ENCODE data around the gene NFIX.

The NFIX gene

DNA sequence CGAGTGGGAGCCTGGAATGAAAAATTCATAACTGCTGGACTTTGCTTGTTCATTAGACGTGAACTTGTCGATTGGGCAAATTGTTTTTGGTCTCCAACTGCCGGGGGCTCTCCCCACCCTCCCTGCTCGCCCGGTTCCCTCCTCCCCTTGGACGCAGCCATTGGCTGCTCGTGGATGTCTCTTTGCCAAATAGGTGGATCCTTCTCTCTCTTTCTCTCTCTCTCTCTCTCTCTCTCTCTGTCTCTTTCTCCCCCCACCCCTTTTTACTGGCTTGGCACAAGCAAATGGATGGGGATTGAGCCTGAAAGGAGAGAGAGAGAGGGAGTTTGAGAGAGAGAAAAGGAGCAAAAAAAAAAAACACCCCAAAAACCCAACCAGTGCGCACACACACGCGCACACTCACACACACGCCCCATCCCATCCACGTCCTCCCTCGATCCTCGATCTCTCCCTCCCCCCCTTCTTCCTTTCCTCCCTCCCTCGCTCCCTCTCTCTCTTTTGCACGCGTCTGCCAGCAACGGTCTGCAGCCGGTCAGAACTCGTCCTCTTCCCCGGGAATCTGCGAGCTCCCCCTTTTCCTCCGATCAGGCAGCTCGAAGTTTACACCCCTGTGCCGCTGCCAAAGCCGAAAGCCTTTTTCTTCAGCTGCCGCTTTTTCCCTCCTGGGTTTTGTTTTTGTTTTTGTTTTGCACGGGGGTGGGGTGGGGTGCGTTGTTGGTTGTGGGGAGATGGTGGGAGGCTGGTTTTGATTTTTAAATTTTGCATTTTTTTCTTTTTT is 27.8 kb downstream of the NFIX start:
- ATAC-seq (ENCODE audit: insufficient read depth, low read depth) (peak; percentile 24; the same call in 1 of the 3 replicates), DNase-seq (peak; percentile 15)
- H3K36me3 ChIP-seq (ENCODE audit: insufficient read depth, low read length): no peaks in the 10 kb centered on the region
- H3K79me2 ChIP-seq (ENCODE audit: insufficient read depth, low read length): no peaks in the 10 kb centered on the region
- no peaks in the 10 kb centered on the region for H3K27me3 ChIP-seq (ENCODE audit: insufficient read depth, low read length, poor library complexity)
- H2AFZ ChIP-seq (ENCODE audit: low read depth, low read length): 0 out of 2 replicates have a peak overlapping the region, but pooled peaks have one; percentile 3
- H3K4me3 ChIP-seq (ENCODE audit: low read depth in 1 of 2, low read length in 2 of 2): peak overlapping the region in 1 of 2 experiments; percentile 27; a peak in 1 of 4 replicates
- peak overlapping the region; percentile 10; the same call in 1 of the 2 replicates for H3K9ac ChIP-seq (ENCODE audit: low read depth, low read length)
- TF ChIP-seq, protein P1, sequence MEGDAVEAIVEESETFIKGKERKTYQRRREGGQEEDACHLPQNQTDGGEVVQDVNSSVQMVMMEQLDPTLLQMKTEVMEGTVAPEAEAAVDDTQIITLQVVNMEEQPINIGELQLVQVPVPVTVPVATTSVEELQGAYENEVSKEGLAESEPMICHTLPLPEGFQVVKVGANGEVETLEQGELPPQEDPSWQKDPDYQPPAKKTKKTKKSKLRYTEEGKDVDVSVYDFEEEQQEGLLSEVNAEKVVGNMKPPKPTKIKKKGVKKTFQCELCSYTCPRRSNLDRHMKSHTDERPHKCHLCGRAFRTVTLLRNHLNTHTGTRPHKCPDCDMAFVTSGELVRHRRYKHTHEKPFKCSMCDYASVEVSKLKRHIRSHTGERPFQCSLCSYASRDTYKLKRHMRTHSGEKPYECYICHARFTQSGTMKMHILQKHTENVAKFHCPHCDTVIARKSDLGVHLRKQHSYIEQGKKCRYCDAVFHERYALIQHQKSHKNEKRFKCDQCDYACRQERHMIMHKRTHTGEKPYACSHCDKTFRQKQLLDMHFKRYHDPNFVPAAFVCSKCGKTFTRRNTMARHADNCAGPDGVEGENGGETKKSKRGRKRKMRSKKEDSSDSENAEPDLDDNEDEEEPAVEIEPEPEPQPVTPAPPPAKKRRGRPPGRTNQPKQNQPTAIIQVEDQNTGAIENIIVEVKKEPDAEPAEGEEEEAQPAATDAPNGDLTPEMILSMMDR (IDR thresholded peaks at IDR 0.05; ENCODE audit: borderline replicate concordance, extremely low read depth, low read length, poor library complexity, severe bottlenecking): no peak
- no peak for TF ChIP-seq EZH2 (IDR thresholded peaks at IDR 0.05; ENCODE audit: borderline replicate concordance, low read depth, low read length, severe bottlenecking)
- H3K9me3 ChIP-seq (ENCODE audit: insufficient read depth, low read length, severe bottlenecking): no peaks in the 10 kb centered on the region
- peak overlapping the region; percentile 41; the same call in 1 of the 2 replicates for H3K4me2 ChIP-seq (ENCODE audit: insufficient read depth, low read length)
- H3K4me1 ChIP-seq (ENCODE audit: insufficient read depth, low read length): peaks cover 3% of the 10 kb centered on the region; the same call in 1 of the 2 replicates
- H3K27ac ChIP-seq (ENCODE audit: low read length): no peak overlapping the region
- H4K20me1 ChIP-seq (ENCODE audit: insufficient read depth, low read length): peaks cover 6% of the 10 kb centered on the region; the same call in 1 of the 2 replicates

- no peak overlapping the region for H3K9ac ChIP-seq (ENCODE audit: low read depth, low read length)
- no peak for ATAC-seq (ENCODE audit: insufficient read depth, low read depth)
- no peaks in the 10 kb centered on the region for H3K36me3 ChIP-seq (ENCODE audit: insufficient read depth, low read length)
- H3K27ac ChIP-seq (ENCODE audit: low read length): no peak overlapping the region
- peaks cover 3% of the 10 kb centered on the region; the same call in 1 of the 2 replicates for H3K4me1 ChIP-seq (ENCODE audit: insufficient read depth, low read length)
- H3K27me3 ChIP-seq (ENCODE audit: insufficient read depth, low read length, poor library complexity): no peaks in the 10 kb centered on the region
- TF ChIP-seq, protein P1 (IDR thresholded peaks at IDR 0.05; ENCODE audit: borderline replicate concordance, extremely low read depth, low read length, poor library complexity, severe bottlenecking): no peak
- TF ChIP-seq EZH2 (IDR thresholded peaks at IDR 0.05; ENCODE audit: borderline replicate concordance, low read depth, low read length, severe bottlenecking): no peak
- H3K4me3 ChIP-seq (ENCODE audit: low read depth in 1 of 2, low read length in 2 of 2): no peak overlapping the region
- no peaks in the 10 kb centered on the region for H3K9me3 ChIP-seq (ENCODE audit: insufficient read depth, low read length, severe bottlenecking)
- H3K79me2 ChIP-seq (ENCODE audit: insufficient read depth, low read length): no peaks in the 10 kb centered on the region
- H4K20me1 ChIP-seq (ENCODE audit: insufficient read depth, low read length): peaks cover 3% of the 10 kb centered on the region; the same call in 1 of the 2 replicates
- 0 out of 2 replicates have a peak overlapping the region, but pooled peaks have one; percentile 41 for H3K4me2 ChIP-seq (ENCODE audit: insufficient read depth, low read length)
- no peak overlapping the region for H2AFZ ChIP-seq (ENCODE audit: low read depth, low read length)
- DNase-seq: no peak
These were observed 28.4 kb downstream of the NFIX start for GRCh38 chr19:13023656-13024055.

DNA sequence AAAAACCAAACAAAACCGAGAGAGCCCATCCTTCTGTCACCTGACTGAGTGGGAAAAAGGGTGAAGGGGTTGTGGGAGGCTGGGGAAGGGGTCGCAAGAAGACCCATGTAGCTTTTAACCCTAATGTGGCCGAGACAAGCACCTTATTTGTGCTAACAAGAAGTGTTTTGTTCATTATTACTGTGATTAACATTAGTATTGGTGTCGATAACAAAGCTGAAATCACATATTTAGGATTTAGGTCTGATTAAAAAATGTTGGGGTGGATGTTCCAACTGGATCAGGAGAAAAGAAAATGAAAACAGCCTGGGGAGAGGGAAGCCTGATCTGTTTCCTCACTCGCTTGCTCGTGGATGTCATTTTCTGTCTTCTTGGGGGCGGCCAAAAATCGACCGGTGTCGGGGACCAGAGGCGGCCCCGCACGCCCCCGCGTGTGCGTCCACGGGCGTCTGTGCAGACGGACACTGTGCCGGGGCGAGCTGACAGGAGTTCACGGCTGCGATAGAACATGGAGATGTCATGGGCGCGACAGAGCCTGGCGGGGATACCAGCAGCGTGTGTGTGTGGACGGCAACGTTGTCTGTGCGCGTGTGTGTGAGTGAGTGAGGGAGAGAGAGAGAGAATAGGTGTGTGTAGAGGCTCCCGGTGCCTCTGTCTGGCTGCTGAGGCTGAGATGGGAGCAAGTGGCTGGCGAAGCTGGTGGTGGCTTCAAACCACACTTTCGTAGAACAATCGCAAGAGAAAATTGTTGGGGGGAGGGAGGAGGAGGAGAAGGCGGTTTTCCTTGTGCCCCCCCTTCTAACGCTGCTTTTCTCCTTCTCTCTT is 29.1 kb downstream of the NFIX start:
- no peak overlapping the region for H3K4me3 ChIP-seq (ENCODE audit: low read depth in 1 of 2, low read length in 2 of 2)

More for the DNA sequence above, 29.1 kb downstream of the NFIX start:
- no peak for TF ChIP-seq EZH2 (IDR thresholded peaks at IDR 0.05; ENCODE audit: borderline replicate concordance, low read depth, low read length, severe bottlenecking)
- TF ChIP-seq, protein P1 (IDR thresholded peaks at IDR 0.05; ENCODE audit: borderline replicate concordance, extremely low read depth, low read length, poor library complexity, severe bottlenecking): no peak
- Histone ChIP-seq H3K27ac (ENCODE audit: low read length) (no peak overlapping the region), H3K79me2 (ENCODE audit: insufficient read depth, low read length) (no peaks in the 10 kb centered on the region), H3K4me2 (ENCODE audit: insufficient read depth, low read length) (no peak overlapping the region), H2AFZ (ENCODE audit: low read depth, low read length) (no peak overlapping the region), H3K4me1 (ENCODE audit: insufficient read depth, low read length) (peaks cover 3% of the 10 kb centered on the region; the same call in 1 of the 2 replicates), H3K9ac (ENCODE audit: low read depth, low read length) (no peak overlapping the region), H3K27me3 (ENCODE audit: insufficient read depth, low read length, poor library complexity) (no peaks in the 10 kb centered on the region), H3K9me3 (ENCODE audit: insufficient read depth, low read length, severe bottlenecking) (no peaks in the 10 kb centered on the region), H3K36me3 (ENCODE audit: insufficient read depth, low read length) (no peaks in the 10 kb centered on the region), H4K20me1 (ENCODE audit: insufficient read depth, low read length) (peaks cover 3% of the 10 kb centered on the region; the same call in 1 of the 2 replicates)
- DNase-seq (no peak), ATAC-seq (ENCODE audit: insufficient read depth, low read depth) (no peak)
